HCT116 (cell line): ENCODE data around the gene GPR101. TPM values are rescaled to one million over a fixed set of nuclear protein-coding genes. Genes with fewer than 3 reads are reported as not detected.

Experiments
- total RNA-seq: library from RNA; stranded (reverse); gene quantifications from one replicate; pipeline ENCODE4 v1.2.1, GENCODE V29; 2021; ENCODE audit not compliant: unreplicated experiment

GPR101 gene
- total RNA-seq, 1 experiment from 2014 or later = not detected

Other genes starting within 250 kb of the GPR101 start
- 267 TPM for gene RBMX, start 153.3 kb downstream of the GPR101 start, total RNA-seq